ENCODE measurements around the gene ABI3BP. TPM values are rescaled to one million over a fixed set of nuclear protein-coding genes. Genes with fewer than 3 reads are reported as not detected.

Gene ABI3BP
- total RNA-seq, 1 experiment from 2014 or later = 3.1 TPM

DNA sequence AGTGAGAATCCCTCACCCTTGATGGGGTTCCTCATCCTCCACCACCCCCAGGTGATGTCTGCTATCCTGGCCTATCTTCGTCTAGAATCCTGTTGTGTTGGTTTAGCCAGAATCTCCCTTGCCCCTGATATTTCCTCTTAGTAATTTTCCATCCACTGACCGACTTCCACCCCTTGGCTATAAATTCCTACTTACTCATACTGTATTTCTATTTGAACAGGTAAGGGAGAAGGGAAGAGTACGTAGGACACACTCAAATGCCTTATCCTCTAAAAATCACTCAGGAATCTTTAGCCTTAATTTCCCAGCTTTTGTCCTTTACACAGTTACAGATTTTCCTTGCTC lies 284.6 kb downstream of the ABI3BP start:
- Mint-ChIP-seq H3K27ac (ENCODE audit: low read depth, unreplicated experiment) (peak overlapping the region; percentile 96), H3K36me3 (ENCODE audit: insufficient read depth, unreplicated experiment) (peaks cover 22% of the 10 kb centered on the region), H3K27me3 (ENCODE audit: insufficient read depth, unreplicated experiment) (no peaks in the 10 kb centered on the region), H3K4me1 (ENCODE audit: insufficient read depth, unreplicated experiment) (peaks cover 42% of the 10 kb centered on the region), H3K4me3 (ENCODE audit: unreplicated experiment) (peak overlapping the region; percentile 89), H3K9me3 (ENCODE audit: unreplicated experiment) (no peaks in the 10 kb centered on the region)
- CTCF ChIA-PET = interaction anchor here (0.7 to 10.8 kb wide), 7 partner anchors 26 to 117 kb away, joined by 3 to 110 read pairs (median 5); no protein-coding TSS in a partner anchor
- TF ChIP-seq, protein P1, sequence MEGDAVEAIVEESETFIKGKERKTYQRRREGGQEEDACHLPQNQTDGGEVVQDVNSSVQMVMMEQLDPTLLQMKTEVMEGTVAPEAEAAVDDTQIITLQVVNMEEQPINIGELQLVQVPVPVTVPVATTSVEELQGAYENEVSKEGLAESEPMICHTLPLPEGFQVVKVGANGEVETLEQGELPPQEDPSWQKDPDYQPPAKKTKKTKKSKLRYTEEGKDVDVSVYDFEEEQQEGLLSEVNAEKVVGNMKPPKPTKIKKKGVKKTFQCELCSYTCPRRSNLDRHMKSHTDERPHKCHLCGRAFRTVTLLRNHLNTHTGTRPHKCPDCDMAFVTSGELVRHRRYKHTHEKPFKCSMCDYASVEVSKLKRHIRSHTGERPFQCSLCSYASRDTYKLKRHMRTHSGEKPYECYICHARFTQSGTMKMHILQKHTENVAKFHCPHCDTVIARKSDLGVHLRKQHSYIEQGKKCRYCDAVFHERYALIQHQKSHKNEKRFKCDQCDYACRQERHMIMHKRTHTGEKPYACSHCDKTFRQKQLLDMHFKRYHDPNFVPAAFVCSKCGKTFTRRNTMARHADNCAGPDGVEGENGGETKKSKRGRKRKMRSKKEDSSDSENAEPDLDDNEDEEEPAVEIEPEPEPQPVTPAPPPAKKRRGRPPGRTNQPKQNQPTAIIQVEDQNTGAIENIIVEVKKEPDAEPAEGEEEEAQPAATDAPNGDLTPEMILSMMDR (IDR thresholded peaks at IDR 0.05; ENCODE audit: unreplicated experiment) = no peak
- BruUV-seq (replicated peaks) = TSS peak; percentile 98
- DNase-seq (ENCODE audit: unreplicated experiment) = no peak
- POLR2A ChIA-PET = interaction anchor here (0.7 to 7.9 kb wide), 11 partner anchors 9 to 306 kb away, joined by 3 to 100 read pairs (median 5); no protein-coding TSS in a partner anchor
- intact Hi-C loops (cut with micrococcal nuclease) = no loop called here

DNA sequence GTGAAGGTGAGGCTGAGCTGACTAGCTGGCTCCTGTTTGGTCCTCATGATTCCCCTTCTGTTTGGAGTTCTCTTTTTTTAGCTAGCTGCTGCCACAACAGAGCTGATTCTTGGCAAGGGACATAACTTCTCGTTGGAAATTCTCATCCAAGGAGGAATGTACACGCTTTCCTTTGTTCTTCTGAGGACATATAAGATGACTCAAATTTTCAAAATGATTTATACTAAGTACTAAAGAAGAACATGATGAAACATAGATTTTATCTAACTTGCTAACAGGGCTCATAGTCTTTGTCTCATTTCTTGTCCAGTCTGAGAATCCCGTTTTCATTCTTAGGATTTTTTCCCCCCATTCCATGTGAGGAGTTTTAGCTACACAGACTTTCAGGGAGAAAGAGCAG lies 286.9 kb downstream of the ABI3BP start:
- peak overlapping the region; percentile 21 for H3K27ac Mint-ChIP-seq (ENCODE audit: low read depth, unreplicated experiment)
- CTCF ChIA-PET = interaction anchor here (0.6 to 10.8 kb wide), 7 partner anchors 9 to 669 kb away, joined by 3 to 110 read pairs (median 4); no protein-coding TSS in a partner anchor
- POLR2A ChIA-PET = interaction anchor here (0.5 to 7.9 kb wide), 9 partner anchors 10 to 1032 kb away, joined by 3 to 100 read pairs (median 4); partner anchors contain the start of genes LNP1 and TOMM70
- H3K4me3 Mint-ChIP-seq (ENCODE audit: unreplicated experiment) = no peak overlapping the region
- BruUV-seq (replicated peaks) = no TSS peak
- TF ChIP-seq, protein P1 (IDR thresholded peaks at IDR 0.05; ENCODE audit: unreplicated experiment) = no peak
- peak; percentile 14 for DNase-seq (ENCODE audit: unreplicated experiment)
- intact Hi-C loops (cut with micrococcal nuclease) = no loop called here
- no peaks in the 10 kb centered on the region for H3K27me3 Mint-ChIP-seq (ENCODE audit: insufficient read depth, unreplicated experiment)
- peaks cover 9% of the 10 kb centered on the region for H3K36me3 Mint-ChIP-seq (ENCODE audit: insufficient read depth, unreplicated experiment)
- H3K9me3 Mint-ChIP-seq (ENCODE audit: unreplicated experiment) = no peaks in the 10 kb centered on the region
- H3K4me1 Mint-ChIP-seq (ENCODE audit: insufficient read depth, unreplicated experiment) = peaks cover 31% of the 10 kb centered on the region

DNA sequence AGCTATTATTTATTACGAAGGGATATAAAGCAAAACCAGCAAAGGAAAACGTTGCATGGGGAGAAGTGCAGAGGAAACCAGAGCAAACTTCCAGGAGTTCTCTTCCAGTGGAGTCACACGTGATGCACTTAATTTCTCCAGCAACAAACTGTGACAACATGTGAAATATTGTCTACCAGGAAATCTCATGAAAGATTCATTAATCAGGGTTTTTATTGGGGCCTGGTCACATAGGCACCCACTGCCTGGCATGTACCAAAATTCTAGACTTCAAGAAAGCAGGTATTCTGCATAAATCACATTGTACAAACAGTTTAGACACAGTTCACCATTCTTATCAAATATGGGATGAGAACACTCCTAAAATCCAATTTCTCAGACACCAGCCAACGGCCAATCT lies 289.4 kb downstream of the ABI3BP start:
- CTCF ChIA-PET = no interaction called here
- H3K36me3 Mint-ChIP-seq (ENCODE audit: insufficient read depth, unreplicated experiment) = no peaks in the 10 kb centered on the region
- no peak overlapping the region for H3K27ac Mint-ChIP-seq (ENCODE audit: low read depth, unreplicated experiment)
- no peaks in the 10 kb centered on the region for H3K27me3 Mint-ChIP-seq (ENCODE audit: insufficient read depth, unreplicated experiment)
- no peak overlapping the region for H3K4me3 Mint-ChIP-seq (ENCODE audit: unreplicated experiment)
- peaks cover 21% of the 10 kb centered on the region for H3K4me1 Mint-ChIP-seq (ENCODE audit: insufficient read depth, unreplicated experiment)
- POLR2A ChIA-PET = interaction anchor here (0.5 to 1.1 kb wide), 3 partner anchors 37 to 302 kb away, joined by 3 to 4 read pairs (median 3); partner anchors contain the start of genes LNP1 and TOMM70
- intact Hi-C loops (cut with micrococcal nuclease) = no loop called here
- TF ChIP-seq, protein P1 (IDR thresholded peaks at IDR 0.05; ENCODE audit: unreplicated experiment) = no peak
- H3K9me3 Mint-ChIP-seq (ENCODE audit: unreplicated experiment) = no peaks in the 10 kb centered on the region
- no peak for DNase-seq (ENCODE audit: unreplicated experiment)
- BruUV-seq (replicated peaks) = no TSS peak

DNA sequence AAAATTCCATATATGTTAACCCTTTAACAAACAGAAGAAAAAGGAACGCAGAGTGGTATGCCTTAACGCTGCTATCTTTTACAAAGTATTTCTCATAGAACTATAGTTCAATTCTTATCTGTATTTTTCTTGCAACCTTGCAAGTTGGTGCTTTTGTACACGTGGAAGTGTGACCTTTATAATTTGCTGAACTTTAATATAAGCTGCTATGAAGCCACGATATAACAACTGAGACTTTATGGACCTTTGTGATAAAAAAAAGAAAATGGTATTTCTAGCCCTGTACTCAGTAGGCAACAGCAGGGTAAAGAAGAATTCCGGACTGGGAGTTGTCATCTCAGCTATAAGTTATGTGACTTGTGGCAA lies 290.3 kb downstream of the ABI3BP start:
- BruUV-seq (replicated peaks) = no TSS peak
- no peak for DNase-seq (ENCODE audit: unreplicated experiment)
- H3K4me3 Mint-ChIP-seq (ENCODE audit: unreplicated experiment) = no peak overlapping the region
- intact Hi-C loops (cut with micrococcal nuclease) = no loop called here
- TF ChIP-seq, protein P1 (IDR thresholded peaks at IDR 0.05; ENCODE audit: unreplicated experiment) = no peak
- H3K27ac Mint-ChIP-seq (ENCODE audit: low read depth, unreplicated experiment) = peak overlapping the region; percentile 92
- H3K9me3 Mint-ChIP-seq (ENCODE audit: unreplicated experiment) = no peaks in the 10 kb centered on the region
- no peaks in the 10 kb centered on the region for H3K36me3 Mint-ChIP-seq (ENCODE audit: insufficient read depth, unreplicated experiment)
- H3K27me3 Mint-ChIP-seq (ENCODE audit: insufficient read depth, unreplicated experiment) = no peaks in the 10 kb centered on the region
- POLR2A ChIA-PET = interaction anchor here (1.1 kb wide), 3 partner anchors 8 to 301 kb away, joined by 3 to 6 read pairs (median 3); partner anchors contain the start of genes LNP1 and TOMM70
- CTCF ChIA-PET = interaction anchor here (0.6 to 0.7 kb wide), 3 partner anchors 9 to 102 kb away, joined by 3 read pairs; no protein-coding TSS in a partner anchor
- peaks cover 15% of the 10 kb centered on the region for H3K4me1 Mint-ChIP-seq (ENCODE audit: insufficient read depth, unreplicated experiment)
